Inflammatory macrophage treated with lipopolysaccharide for 1 hour (primary cell): ENCODE measurements around the gene SCARF2.

Experiments
- DNase-seq, 2 donors: peaks; one replicate each; pipeline ENCODE4 v3.0.0-alpha.2; 2020 to 2022

SCARF2 gene

GRCh38 chr22:20408891-20409290, 28.7 kb downstream of the SCARF2 start:
- DNase-seq = no peak

- no peak for DNase-seq
Measured at GRCh38 chr22:20407829-20408228, 29.8 kb downstream of the SCARF2 start.

GRCh38 chr22:20406686-20407408, 30.8 kb downstream of the SCARF2 start:
- DNase-seq = no peak

DNA sequence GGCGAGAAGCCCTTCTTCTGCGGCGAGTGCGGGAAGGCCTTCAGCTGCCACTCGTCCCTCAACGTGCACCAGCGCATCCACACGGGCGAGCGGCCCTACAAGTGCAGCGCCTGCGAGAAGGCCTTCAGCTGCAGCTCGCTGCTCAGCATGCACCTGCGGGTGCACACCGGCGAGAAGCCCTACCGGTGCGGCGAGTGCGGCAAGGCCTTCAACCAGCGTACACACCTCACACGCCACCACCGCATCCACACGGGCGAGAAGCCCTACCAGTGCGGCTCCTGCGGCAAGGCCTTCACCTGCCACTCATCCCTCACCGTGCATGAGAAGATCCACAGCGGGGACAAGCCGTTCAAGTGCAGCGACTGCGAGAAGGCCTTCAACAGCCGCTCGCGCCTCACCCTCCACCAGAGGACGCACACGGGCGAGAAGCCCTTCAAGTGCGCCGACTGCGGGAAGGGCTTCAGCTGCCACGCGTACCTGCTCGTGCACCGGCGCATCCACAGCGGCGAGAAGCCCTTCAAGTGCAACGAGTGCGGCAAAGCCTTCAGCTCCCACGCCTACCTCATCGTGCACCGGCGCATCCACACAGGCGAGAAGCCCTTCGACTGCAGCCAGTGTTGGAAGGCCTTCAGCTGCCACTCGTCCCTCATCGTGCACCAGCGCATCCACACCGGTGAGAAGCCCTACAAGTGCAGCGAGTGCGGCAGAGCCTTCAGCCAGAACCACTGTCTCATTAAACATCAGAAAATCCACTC, 31.5 kb downstream of the SCARF2 start:
- DNase-seq = no peak

- DNase-seq = no peak
Measured at GRCh38 chr22:20405291-20405930, 32.2 kb downstream of the SCARF2 start.

GRCh38 chr22:20404881-20405280, 32.7 kb downstream of the SCARF2 start:
- no peak for DNase-seq

GRCh38 chr22:20403779-20404140, 33.9 kb downstream of the SCARF2 start:
- DNase-seq = no peak

DNA sequence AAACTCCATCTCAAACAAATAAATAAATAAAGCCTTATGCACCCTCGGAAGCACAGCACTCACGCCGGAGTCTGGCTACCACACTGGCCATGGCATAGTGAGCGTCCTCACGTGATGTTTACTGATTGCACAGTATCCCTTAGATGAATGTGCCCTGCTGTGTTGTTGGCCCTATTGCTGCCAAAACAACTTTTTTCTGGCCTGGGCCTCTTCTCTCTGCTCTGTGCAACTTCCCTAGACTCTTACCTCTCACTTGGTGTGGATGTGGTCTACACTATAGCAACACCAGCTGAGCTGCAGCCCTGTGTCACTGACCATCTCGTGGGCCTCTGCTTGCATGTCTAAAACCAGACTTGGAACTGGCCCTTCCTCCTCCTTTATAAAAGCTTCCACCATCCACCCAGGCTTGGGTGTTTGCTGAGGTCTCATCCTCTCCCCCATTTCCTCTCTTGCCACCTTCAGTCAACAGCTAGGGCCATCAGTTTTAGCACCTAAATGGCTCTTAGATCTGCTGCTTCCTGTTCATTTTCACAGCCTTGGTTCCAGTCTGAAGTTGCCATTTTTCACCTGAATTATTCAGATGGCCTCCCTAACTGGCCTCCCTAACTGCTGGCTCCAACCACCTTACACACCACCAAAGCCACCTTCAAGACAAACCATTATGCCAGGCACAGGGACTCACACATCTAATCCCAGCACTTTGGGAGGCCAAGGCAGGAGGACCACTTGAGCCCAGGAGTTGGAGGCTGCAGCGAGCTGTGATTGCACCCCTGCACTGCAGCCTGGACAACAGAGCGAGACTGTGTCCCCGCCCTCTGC, 34.5 kb downstream of the SCARF2 start:
- DNase-seq = no peak

DNA sequence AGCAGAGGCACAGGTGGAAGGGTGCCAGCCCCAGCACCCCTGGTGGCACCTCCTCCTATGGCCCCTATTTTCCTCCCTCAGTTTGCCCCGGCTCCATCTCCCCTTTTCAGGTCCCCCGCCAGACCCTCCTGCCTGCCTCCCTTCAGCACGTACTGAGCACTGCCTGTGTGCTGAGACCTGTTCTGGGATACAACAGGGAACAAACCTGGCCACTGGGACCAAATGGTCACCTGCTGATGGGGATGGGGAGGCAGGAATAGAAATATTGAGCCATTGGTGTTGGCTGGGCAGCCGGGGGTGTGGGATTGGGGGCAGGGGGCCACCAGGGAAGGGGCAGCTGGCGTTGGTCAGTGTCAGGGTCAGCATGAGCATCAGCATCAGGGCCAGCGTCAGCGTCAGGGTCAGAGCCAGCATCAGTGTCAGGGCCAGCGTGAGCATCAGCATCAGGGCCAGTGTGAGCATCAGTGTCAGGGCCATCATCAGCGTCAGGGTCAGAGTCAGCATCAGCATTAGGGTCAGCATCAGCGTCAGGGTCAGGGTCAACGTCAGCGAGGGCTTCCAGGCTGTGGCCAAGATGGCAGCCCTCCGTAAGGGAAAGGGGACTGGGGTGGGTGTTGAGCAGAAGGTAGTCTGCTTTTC, 36.1 kb downstream of the SCARF2 start:
- no peak for DNase-seq

- no peak for DNase-seq
Measured at GRCh38 chr22:20400606-20401375, 36.8 kb downstream of the SCARF2 start.

GRCh38 chr22:20399866-20400605, 37.6 kb downstream of the SCARF2 start:
- DNase-seq = no peak

DNA sequence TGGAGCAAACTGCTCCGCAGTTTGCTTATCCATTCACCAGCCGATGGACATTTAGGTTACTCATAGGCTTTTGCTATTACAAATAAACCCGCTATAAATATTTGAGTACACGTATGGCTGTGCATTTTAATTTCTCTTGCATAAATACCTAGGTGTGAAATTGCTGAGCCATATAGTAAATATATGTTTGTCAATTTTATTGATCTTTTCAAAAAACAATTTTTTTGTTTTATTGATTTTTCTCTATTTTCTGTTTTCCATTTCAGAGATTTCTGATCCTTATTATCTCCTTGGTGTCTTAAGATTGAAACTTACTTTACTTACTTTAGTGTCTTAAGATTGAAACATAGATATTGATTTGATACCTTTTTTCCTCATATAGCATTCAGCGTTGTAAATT, 39.2 kb downstream of the SCARF2 start:
- DNase-seq = no peak

- DNase-seq = no peak
Measured at GRCh38 chr22:20397498-20397897, 40.1 kb downstream of the SCARF2 start.

DNA sequence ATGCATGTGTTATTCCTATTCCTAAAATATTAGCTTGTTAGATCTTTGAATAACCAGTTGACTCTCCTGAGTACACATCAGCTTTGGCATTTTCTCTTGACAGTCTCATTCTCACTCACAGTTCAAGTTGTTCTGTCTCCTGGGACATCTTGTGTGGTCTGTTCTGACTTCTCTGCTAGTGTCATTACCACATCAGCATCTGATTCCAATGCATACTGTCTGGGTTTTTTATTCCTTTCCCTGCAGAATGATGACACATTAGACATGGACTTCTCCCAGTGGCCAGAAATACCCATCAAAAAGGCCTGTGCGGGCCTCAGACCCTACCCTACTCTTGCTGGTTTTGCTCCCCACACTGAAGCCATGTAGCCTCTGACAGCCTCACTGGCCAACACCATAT, 41.0 kb downstream of the SCARF2 start:
- no peak for DNase-seq

DNA sequence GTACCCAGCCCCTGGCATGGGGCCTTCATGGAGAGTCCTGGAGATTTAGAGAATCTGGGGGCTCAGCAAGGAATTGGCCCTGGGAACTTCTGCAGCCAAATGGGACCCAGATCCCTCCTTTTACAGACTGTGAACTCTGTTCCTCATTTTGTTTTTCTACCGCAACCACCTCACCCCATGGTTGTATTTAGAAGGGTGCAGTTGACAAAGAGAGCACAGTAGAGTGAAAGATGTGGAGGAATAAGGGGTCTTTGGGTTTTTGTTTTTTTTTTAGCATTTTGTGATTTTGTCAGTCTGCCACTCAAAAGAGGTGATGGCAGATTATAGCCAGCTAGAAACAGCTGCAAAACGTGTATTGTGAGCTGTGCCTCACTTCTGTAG, 41.7 kb downstream of the SCARF2 start:
- no peak for DNase-seq

GRCh38 chr22:20395181-20395906, 42.3 kb downstream of the SCARF2 start:
- no peak for DNase-seq

DNA sequence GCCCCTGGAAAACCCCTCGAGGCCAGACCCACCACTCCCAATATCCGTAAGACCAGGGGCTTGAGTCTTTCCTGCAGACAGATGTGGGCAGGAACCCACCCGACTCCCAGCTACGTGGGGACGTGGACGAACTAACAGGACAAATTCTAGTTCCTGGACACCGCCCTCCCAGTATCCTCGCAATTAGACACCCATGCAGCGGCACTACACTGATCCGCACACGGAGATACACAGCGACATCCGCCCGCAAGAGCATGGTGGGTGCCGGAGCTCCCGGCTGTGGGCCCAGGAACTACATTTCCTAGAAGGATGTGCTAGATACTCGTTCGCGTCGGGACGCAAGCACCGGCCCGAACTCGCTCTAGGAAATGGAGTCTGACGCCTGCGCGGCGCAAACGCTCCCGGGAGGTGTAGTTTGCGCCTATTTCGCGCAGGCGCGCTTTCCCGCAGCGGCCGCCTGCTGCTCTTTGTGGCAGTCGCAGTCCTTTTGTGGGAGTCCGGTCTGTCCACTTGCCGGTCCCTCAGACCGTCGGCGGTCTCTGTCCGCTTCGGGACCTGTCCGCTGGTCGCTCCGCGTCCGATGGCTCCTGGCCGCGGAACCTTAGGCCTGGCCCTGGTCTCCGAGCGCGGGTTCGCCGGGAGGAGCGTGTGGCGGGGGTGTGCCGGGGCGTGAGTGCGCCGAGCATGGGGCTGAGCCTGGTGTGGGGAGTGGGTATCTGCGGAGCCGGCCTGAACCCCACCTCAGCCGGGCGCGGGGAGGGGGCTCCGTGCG, 43.7 kb downstream of the SCARF2 start, which contains the start of gene ZNF74:
Gene ZNF74, plus strand, starts transcription at position 447 of the 772 bp plus-strand sequence. CDS start 478 bp downstream, outside the sequence.
- DNase-seq = peak; percentile 85 to 86

DNA sequence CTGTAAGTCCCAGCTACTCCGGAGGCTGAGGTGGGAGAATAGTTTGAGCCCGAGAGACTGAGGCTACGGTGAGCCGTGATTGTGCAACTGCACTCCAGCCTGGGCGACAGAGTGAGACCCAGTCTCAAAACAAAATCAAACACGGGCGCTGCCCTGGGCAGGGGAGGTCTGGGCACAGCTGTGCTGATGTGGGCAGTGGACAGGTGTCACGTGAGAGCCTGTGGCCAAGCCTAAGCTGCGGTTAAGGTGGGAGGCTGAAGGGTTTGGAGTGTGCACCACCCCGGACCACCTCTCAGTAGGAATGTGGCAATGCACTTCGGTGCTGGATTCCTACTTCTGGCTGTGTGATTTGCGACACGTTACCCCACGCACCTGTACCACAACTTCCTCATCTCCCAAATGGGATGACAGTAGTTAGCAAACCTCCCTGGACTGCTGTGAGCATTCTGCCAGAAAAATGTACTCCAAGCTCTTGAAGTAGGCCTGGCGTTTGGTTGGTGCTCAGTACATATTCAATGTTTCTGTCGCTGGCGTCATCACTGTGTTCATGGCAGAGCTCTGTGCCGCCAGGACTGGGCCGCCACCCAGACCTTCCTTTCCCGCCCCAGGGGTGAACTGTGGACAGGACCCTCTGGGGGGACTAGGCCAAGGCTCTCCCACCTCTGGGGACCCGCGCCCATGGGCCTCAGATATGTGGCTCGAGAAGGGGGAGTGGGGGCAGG, 44.5 kb downstream of the SCARF2 start:
- no peak for DNase-seq
